AG09319 (cell line): ENCODE results near the gene MSTO1.
"Not testable (repeated sequence)": the region's sequence is repeated elsewhere in the genome, so short reads cannot be mapped to it uniquely, and the experiment has no call there.

Source experiments
- DNase-seq: peaks from one replicate; pipeline ENCODE4 v3.0.0-alpha.2; 2010; ENCODE audit warnings: low read depth; ENCODE audit errors: extremely low read depth
- TF ChIP-seq, protein P1 (sequence below): IDR thresholded peaks from 2 replicates; pipeline ENCODE4 v1.5.1; 2011; ENCODE audit warnings: low read depth, mild to moderate bottlenecking, inconsistent platforms, low read length, moderate library complexity

Gene MSTO1

DNA sequence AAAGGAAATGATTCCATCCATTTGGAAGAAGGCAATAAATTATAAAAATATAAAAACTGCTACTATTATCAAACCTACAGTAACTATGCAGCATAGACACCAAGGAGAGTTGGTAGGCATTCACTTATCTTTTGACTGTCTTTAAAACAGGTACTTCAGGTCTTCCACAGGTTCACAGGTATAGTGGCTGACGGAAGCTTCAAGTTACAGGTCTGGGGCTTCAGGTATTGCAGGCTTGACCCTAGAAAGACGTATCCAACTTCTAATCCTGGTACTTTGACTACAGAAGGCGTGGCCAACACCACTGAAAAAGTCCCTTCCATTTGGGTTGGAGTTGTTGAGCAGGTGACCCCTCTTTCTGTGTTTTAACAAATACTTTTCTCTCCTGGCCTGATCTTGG lies 42.9 kb downstream of the MSTO1 start:
- TF ChIP-seq, protein P1, sequence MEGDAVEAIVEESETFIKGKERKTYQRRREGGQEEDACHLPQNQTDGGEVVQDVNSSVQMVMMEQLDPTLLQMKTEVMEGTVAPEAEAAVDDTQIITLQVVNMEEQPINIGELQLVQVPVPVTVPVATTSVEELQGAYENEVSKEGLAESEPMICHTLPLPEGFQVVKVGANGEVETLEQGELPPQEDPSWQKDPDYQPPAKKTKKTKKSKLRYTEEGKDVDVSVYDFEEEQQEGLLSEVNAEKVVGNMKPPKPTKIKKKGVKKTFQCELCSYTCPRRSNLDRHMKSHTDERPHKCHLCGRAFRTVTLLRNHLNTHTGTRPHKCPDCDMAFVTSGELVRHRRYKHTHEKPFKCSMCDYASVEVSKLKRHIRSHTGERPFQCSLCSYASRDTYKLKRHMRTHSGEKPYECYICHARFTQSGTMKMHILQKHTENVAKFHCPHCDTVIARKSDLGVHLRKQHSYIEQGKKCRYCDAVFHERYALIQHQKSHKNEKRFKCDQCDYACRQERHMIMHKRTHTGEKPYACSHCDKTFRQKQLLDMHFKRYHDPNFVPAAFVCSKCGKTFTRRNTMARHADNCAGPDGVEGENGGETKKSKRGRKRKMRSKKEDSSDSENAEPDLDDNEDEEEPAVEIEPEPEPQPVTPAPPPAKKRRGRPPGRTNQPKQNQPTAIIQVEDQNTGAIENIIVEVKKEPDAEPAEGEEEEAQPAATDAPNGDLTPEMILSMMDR: no peak
- no peak for DNase-seq

DNA sequence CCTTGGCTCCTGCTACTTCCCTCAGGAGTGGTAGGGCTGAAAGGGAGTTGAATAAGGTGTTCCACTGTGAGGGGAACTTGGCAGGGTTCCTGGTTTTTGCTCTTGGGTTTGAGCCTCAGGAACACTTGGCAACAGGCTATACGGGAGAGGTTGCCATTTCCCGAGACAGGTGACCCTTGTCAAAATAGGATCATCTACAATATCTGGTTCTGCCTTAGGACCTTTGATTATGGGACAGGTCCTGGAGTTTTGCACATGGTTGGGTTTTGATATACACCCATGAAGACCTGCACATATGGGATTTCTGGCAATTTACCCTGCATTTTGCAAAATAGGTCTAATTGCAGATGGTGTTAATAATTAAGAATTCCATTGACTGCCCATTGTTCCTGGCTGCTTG lies 47.4 kb downstream of the MSTO1 start:
- TF ChIP-seq, protein P1: no peak
- DNase-seq: no peak

DNA sequence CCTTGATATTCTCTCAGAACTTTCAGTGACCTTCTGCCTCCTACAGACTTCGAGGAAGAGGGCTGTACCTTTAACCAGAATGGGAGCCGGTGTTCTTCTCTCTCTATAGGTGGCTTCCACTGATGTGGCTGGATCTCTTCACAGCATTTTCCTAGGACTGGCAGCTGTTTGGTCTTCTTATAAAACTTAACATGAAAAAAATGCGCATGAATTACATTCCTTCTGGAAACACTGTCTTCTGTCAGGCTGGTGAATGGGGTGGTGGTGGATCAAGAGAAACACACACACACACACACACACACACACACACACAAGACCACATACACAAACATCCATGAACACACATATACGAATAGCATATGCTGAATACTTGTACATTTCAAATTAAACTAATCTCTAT lies 51.2 kb downstream of the MSTO1 start:
- DNase-seq: not testable (repeated sequence)
